NCI-H2196 (cell line): ENCODE measurements around the gene ZP1.
"Not testable (repeated sequence)": the region's sequence is repeated elsewhere in the genome, so short reads cannot be mapped to it uniquely, and the experiment has no call there.

Source experiments
- DNase-seq: peaks from one replicate; lab custom pipeline; 2025; ENCODE audit not compliant: unreplicated experiment; lab: John Stamatoyannopoulos, UW

Gene ZP1, protein sequence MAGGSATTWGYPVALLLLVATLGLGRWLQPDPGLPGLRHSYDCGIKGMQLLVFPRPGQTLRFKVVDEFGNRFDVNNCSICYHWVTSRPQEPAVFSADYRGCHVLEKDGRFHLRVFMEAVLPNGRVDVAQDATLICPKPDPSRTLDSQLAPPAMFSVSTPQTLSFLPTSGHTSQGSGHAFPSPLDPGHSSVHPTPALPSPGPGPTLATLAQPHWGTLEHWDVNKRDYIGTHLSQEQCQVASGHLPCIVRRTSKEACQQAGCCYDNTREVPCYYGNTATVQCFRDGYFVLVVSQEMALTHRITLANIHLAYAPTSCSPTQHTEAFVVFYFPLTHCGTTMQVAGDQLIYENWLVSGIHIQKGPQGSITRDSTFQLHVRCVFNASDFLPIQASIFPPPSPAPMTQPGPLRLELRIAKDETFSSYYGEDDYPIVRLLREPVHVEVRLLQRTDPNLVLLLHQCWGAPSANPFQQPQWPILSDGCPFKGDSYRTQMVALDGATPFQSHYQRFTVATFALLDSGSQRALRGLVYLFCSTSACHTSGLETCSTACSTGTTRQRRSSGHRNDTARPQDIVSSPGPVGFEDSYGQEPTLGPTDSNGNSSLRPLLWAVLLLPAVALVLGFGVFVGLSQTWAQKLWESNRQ

GRCh38 chr11:60866911-60867870, at the start of gene ZP1:
TSS of gene ZP1 (plus strand) at chr11:60867542. CDS start at chr11:60867562, 20 bp downstream.
- DNase-seq = peak; percentile 57

DNA sequence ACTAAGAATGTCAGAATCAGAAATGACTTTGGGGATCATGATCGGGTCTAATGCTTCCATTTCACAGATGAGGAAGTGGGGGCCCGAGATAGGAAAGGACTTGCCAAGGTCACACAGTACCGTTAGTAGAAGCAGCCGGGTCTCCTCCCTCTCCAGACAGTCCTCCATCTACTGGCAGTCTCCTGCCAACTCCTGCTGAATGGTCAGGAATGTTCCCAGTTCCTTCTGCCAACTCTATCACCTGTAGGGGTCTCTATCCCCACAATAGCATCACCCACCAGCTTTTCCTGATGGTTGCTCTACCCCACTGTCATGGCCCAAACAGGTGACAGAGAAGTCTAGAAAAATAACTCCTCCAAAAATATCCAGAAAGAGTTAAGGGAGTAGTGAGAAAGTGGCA, 49.3 kb upstream of the ZP1 start:
- DNase-seq = no peak

DNA sequence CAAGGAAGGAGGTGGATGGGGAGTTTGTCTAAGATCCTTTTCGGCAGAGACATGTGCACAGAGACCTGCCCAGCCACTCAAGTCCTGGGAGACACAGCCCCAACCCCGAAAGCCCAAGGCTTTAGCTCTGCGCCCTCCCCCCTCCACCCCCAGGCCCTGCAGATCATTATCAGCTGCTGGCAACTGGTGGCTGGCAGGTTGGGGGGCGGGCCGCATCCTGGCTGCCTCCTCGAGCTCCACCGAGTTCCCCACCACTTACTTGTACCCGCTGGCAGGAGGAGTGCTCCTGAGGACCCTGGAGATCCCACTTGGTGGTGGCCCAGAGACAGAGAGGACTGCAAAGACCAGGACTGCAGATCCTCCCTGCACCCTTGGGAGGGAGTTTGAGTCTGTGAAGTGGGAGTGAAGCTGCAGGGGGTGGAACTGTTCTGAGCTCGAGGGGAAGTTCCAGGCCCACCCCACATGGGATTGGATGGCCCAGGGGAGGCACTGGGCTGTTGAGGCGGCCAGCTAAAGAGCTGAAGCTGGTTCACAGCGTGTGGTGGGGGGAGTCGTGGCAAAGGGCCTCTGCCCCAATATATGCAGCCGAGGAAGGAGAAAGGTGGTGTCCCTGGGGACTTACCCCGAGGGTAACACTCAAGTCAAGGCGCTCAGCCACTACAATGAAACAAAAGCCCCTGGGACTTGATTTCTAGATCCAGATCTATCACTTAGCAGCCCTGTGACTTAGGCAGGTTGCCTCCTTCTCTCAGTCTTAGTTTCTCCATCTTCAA, 45.3 kb upstream of the ZP1 start:
- no peak for DNase-seq

DNA sequence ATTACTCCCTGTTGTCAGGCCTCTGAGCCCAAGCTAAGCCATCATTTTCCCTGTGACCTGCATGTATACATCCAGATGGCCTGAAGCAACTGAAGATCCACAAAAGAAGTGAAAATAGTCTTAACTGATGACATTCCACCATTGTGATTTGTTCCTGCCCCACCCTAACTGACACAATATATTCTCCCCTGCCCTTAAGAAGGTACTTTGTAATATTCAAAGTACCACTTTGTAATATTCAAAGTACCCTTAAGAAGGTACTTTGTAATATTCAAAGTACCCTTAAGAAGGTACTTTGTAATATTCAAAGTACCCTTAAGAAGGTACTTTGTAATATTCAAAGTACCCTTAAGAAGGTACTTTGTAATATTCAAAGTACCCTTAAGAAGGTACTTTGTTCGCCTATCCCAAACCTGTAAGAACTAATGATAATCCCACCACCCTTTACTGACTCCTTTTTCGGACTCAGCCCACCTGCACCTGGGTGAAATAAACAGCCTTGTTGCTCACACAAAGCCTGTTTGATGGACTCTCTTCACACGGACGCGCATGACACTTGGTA, 43.5 kb upstream of the ZP1 start:
- DNase-seq = not testable (repeated sequence)

DNA sequence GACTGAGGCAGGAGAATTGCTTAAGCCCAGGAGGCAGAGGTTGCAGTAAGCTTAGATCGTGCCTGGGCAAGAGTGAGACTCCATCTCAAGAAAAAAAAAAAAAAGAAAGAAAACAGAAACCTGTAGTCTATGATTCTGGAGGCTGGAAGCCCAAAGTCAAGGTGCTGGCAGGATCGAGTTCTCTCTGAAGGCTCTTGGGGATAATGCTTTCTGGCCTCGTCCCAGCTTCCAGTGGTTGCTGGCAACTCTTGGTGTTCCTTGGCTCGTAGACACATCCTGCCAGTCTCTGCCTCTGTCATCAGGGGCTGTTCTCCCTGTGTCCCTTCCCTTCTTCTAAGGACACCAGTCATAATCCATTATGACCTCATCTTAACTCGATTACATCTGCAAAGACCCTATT, 42.2 kb upstream of the ZP1 start:
- DNase-seq = no peak

- DNase-seq = no peak
Measured at GRCh38 chr11:60825790-60826189, 41.6 kb upstream of the ZP1 start.

GRCh38 chr11:60830478-60831142, 36.7 kb upstream of the ZP1 start:
- no peak for DNase-seq

DNA sequence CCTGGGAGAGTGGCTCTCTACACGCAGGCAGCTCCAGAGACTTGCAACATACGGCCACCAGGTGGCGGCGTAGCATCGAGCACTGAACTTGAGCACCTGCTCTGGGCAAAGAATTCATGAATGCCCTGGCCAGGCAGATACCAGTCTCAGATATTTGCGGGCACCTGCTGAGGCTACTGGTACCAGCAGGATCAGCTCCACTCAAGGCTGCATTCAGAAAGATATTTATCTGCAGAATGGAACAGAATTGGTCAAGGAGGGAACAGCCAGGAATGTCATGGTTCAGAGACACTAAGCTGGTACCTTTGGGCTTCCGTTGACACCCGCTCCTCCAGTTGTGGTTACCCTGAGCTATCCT, 36.2 kb upstream of the ZP1 start:
- peak; percentile 92 for DNase-seq

GRCh38 chr11:60831501-60832079, 35.8 kb upstream of the ZP1 start:
- DNase-seq = peak; percentile 80

DNA sequence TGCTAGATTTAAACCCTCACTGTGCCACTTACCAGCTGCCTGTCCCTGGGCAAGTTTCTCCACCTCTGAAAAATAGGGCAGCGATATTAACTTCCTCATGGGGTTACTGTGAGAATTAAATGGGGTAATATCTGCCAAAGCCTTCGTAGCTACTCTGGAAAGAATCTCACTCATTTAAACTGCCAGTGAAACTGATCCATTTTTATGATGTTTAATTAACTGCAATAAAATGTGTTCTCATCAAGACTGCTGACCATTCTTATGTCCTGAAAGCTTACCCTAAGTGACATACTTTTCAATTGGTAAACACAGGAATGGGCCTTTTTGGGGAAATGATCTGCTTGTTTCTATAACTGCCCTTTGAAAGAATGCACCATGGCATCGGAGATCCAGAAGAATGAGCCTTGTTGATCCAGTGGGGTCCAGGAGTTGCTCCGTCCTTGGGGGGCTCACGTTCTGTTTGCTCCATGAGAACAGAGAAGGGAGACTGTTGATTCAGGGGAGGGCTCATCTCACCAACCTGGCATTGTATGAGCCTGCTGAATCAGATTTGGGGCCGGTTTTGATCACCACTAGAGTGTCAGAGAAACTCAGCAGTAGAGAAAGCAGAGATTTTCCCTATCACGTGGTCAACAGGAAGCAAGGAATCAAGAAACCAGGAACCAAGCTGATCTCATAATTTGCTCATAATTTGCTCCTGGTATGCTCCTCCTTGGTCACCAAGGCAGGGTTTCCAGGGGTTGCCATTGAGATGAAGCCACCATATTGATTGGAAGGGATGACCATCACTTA, 32.4 kb upstream of the ZP1 start:
- DNase-seq = no peak

DNA sequence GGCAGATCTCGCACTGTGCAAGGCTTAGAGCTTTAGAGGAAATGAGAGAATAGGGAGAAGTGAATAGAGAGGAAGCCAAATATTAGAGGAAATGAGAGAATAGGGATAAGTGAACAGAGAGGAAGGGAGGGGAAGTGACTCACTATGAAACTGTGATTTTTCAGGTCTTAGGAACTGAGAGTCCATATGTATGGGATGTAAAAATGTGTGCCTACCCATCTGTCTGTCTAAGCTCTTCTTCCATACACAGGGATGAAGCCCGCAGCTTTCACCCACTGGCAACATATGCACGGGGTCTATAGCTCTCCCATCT, 31.9 kb upstream of the ZP1 start:
- DNase-seq = no peak

DNA sequence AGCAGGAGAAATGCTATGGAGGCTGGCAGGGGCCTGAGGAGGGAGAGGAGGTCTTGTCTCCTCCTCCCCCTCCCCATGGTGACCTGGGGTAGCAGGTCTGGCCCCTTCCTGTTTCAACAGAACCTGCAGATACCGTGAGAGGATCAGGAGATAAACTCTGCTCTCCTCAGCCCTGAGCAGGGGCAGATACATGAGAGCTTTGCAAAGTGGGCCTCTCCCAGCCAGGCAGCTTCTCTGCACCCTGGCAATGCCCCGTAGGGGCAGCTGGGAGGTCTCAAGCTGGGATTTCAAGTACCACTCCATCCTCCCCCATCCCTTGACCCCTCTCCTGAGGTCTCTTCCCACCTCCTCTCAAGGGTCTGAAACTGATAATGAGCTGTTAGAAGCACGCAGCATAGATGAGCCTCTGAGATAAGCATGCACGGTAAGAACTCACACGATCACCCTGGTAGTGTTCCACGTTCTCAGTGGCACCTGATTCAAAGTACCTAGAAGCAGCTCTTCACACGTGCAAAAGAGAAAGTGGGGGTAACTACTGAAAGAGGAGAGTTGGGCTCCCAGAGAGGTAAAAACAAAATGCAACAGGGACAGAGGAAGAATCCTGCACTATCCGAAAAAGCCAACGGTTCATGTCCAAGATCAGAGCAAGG, 30.4 kb upstream of the ZP1 start:
- DNase-seq = no peak

GRCh38 chr11:60838132-60838531, 29.2 kb upstream of the ZP1 start:
- DNase-seq = no peak

GRCh38 chr11:60840470-60841430, 26.6 kb upstream of the ZP1 start:
- no peak for DNase-seq

DNA sequence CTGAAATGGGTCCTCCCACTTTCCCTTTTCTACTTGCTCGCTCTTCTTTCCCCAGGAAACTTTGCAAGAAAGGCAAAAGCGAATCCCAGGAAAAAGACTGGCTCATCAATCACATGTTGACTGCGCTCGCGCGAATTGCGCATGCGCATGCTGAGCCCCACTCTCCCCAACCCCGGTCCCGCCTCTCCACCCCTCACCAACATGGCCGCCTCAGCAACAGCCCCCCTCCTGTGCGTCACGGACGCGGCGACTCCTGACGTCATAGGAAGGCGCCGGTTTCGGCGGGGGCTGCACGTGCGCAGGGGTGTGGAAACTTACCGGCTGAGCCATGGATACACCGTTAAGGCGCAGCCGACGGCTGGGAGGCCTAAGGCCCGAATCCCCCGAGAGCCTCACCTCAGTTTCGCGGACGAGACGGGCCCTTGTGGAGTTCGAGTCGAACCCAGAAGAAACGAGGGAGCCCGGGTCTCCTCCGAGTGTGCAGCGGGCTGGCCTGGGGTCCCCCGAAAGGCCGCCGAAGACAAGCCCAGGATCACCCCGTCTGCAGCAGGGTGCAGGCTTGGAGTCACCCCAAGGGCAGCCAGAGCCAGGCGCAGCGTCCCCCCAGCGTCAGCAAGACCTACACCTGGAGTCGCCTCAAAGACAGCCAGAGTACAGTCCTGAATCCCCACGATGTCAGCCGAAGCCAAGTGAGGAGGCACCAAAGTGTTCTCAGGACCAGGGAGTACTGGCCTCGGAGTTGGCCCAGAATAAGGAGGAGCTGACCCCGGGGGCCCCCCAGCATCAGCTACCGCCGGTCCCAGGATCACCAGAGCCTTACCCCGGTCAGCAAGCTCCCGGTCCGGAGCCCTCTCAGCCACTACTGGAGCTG, 25.3 kb upstream of the ZP1 start, which contains the start of gene CCDC86:
Gene CCDC86 (plus strand): TSS at position 317 of the 871 bp plus-strand sequence. CDS start 12 bp downstream, at position 329.
- DNase-seq = peak; percentile 93
